Mesenteric fat pad (tissue), 1 donor: ENCODE measurements around the gene HINT2. TPM values are rescaled to one million over a fixed set of nuclear protein-coding genes. Genes with fewer than 3 reads are reported as not detected.

Experiments used
- DNase-seq: peaks from one replicate; pipeline ENCODE4 v3.0.0-alpha.2; 2020; ENCODE audit warnings: low spot score
- long read RNA-seq: library from polyadenylated mRNA; unstranded; transcript quantifications from one replicate; pipeline ENCODE4 v2.0.0, GENCODE V29; 2020
- total RNA-seq: library from RNA; stranded (reverse); fragmentation: NEBNext Ultra II Directional; extraction: Animal tissue kit (Norgen Biotek cat#: 25700); gene quantifications from one replicate; pipeline ENCODE4 v1.2.1, GENCODE V29; 2021
- donor health status: DM: yes; HTN: yes; CAD: no.

The HINT2 gene
- total RNA-seq, result 42.7 TPM
- long read RNA-seq, transcript HINT2-201 (5 exons, 628 nt), result major isoform, 8 of 9 reads
- long read RNA-seq, partial matches to known transcripts, result 0 of 9 reads
- long read RNA-seq, other reads (novel, unspliced or antisense), result 1 of 9 reads

DNA sequence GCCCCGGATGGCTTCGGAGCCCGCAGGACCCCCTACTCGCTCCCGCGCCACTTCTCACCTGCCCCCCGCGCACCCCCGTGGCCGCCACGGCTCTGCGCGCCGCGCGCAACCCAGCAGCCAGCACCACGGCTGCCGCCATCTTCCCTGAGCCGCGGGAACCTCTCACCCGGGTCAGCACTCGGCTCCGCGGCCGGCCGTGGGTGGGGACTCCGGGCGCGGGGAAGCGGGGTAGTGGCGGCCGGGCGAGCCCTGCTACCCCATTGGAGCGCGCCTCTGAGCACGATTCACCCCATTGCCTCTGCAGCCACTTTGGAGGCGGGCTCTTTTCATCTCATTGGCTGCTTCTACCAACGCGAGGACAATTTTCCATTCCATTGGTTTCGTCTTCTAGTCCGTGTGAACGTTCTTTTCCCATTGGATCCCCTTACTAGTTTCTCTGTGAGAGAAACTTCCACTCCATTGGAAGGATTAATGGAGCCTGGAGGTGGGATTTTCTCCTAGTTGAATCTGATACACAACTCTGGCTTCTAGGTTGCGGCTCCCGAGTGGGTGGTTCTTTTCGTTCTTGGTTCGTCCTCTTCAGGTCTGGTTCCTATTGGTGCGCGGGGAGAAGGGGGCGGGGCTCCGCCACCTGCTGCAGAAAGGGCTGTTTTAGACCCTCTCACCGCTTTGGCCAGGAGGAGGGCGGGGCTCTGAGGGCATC lies at the start of gene HINT2:
TSS of gene HINT2 (minus strand) at position 202 of the 703 bp plus-strand sequence. CDS start at position 139, 63 bp downstream.
- DNase-seq, result peak; percentile 97

DNA sequence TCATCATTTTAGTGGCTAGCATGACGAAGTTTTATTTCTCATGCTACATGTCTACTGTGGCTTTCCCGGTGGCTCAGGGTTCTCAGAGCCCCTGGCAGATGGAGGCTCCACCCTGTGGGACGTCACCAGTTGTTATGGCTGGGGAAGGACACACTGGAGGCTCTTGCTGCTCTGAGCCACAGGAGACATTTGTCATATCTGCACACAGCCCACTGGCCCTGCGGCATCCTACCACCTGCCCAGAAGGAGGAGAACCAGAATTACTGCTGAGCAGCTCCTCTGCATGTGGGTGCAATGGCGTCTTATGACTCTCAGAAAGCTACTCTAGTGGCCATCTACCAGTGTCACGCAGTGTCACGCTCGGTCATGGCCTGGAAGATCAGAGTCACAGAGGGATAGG lies 48.7 kb upstream of the HINT2 start:
- DNase-seq, result no peak

DNA sequence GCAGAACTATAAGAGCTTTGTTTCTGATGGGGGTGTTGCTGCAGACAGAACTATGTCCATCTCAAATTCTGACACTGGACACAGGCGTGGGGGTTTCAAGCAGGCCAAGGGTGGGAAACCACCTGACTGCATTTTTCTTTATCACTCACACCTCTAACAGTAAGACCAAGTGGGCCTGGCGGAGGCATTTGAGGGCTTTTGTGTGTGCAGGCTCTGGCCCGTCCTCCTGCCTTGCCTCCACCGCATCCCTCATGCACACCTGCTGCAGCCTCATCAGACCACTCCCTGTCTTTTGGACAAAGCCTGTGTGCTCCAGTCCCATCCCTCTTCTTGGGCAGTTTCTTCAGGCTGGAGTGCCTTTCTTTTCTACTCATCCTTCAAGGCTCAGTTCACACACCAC lies 47.5 kb upstream of the HINT2 start:
- DNase-seq, result peak; percentile 85

DNA sequence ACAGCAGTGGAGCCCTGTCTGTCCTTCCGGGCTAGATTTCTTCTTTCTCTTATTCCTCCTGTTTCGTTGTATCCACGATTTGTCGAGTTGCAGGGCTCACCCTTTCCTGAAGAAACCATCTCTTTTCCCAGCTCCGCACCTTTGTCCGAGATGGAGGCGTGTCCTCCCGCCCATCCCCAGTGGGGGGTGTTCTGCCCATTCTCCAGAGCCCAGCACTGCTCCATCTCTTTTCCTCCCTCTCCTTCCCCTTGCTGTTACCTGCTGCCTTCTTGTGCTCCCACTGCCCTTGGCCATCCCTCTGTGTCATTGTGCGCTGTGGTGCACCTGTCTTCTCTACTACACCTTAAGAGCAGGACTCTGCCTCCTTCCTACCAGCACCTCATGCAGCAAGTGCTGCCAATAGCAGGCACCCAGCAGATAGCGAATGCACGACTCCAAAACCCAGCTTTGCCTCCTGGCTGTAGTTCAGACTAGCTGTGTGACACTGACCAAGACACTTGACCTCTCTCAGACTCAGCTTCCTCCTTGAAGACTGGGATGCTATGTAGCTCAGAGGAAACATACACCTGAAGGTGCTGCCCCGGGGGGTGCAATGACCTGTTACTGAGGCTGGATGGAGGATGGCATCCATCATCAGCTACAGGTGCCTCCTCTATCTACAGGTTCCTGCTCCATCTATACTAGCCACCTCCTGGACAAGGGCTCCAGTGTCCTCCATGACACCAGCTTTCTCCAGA lies 46.5 kb upstream of the HINT2 start:
- no peak for DNase-seq

DNA sequence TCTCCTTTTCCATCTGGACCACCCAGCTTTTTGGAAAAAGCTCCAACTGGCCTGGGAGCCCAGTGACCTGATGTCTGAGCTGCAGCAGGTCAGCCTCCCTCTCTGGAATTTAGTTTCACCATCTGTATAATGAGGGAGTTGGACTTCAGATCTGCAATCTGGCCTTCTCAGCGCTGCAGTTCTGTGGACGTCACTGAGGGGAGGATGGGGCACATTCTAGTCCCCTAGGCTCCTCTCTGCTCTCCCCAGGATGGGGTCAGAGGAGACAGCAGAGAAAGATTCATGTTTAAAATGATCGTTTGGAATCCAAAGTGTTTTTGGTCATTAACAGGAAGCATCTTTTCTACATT lies 45.1 kb upstream of the HINT2 start:
- DNase-seq, result no peak

DNA sequence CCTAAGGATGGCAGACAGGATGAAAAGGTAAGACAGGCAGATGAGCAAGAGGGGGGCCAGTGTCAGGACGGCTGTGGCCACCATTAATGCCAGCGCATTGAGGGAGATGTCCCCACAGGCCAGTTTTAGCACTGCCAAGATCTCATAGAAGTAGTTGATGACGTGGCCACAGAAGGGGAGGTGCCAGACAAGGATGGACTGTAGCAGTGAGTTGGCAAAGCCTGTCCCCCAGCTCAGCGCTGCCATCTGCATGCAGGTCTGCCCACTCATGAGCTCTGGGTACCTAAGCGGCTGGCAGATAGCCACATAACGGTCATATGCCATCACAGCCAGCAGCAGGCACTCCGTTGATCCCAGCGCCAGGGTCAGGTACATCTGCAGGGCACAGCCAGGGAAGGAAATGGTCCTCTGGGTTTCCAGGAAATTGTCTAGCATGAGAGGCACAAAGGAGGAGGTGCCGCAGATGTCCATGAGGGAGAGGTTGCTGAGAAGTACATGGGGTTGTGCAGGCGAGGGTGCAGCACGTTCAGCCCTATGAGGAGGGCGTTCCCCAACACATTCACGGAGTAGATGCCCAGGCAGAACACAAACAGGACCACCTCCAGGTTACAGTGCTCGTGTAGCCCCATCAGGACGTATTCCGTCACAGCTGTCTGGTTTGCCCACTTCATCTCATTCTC lies 44.6 kb upstream of the HINT2 start:
- DNase-seq, result peak; percentile 69

DNA sequence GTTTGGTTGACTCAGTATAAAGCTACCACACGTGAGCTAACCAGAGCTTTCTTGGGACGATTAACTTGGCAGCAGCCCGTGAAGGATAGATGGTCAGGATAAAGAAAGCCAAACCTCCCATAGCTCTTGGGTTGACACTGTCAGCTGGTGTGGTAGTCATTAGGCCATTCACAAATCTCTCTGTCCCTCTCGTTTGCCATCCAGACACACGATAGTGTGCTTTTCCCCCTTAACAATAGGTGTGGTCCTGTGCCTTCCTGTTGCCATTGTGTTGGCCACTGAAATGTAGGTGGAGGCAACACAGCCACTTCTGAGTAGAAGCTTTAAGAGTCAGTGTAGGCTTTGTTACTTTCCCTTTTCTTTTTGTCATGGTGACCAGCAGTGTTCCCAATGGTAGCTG lies 43.6 kb upstream of the HINT2 start:
- DNase-seq, result no peak

DNA sequence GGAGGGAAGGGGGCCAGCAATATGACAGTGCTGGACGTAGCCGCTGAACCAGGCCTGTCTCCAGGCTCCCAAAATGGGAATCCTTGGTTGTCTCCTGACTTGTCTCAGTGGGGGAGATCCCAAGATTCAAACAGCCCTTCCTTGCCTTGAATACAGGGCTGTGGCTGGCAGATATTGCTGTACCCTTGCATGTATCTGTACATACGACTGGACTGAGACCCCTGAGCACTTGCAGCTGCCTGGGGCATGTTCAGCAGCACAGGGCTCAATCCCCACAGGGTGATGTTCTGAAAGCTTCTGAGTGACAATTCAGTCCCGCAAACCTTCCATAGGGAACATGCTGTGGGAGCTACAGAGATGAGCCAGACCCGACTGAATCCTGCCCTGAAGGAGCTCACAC lies 42.0 kb upstream of the HINT2 start:
- DNase-seq, result peak; percentile 53

DNA sequence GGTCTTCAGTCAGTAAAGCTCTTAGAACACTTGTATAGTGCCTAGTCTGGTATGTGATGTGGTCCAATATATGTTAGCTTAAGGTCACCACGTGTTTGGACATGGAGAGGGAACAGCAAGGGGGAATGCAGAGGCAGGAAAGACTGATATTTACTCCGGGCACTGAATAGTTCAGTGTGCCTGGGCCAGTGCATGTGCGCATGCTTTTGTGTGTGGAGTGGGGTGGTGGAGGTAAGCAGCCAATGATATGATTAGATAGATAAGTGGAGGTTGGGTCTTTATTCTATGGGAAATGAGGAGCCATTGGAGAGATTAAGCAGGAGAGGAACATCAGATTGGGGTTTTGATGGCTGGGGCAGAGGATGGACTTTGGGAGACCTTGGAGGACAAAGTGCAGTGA lies 41.4 kb upstream of the HINT2 start:
- peak; percentile 71 for DNase-seq

DNA sequence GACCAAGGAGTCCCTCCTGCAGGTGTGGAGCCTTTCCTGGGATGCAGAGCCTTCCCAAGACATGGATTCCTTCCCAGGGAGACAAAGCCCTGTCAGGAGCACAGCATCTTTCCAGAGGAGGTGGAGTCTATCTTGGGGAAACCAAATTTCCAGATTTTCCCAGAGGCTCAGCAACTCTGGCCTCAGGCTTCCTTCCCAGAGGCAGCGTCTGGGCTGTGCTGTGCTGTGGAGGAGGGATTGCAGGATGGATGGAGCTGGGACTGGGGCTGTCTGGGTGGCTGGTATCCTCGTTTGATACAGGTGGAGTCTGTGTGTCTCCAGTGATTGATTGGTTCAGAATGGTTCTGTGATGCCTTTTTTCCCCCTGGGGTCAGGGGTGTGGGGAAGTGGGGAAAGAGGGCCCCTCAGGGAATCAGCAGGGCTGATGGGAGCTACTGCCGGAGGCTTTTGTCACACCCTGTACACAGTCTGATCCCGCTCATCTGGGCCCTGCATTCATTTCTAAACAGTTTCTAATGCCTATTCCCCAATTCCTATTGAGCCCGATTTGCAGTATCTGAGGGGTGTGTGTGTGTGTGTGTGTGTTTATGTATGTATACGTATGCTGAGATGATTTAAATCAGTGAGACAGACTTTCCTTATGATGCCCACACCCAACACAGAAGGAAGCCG lies 39.4 kb upstream of the HINT2 start:
- peak; percentile 14 for DNase-seq

DNA sequence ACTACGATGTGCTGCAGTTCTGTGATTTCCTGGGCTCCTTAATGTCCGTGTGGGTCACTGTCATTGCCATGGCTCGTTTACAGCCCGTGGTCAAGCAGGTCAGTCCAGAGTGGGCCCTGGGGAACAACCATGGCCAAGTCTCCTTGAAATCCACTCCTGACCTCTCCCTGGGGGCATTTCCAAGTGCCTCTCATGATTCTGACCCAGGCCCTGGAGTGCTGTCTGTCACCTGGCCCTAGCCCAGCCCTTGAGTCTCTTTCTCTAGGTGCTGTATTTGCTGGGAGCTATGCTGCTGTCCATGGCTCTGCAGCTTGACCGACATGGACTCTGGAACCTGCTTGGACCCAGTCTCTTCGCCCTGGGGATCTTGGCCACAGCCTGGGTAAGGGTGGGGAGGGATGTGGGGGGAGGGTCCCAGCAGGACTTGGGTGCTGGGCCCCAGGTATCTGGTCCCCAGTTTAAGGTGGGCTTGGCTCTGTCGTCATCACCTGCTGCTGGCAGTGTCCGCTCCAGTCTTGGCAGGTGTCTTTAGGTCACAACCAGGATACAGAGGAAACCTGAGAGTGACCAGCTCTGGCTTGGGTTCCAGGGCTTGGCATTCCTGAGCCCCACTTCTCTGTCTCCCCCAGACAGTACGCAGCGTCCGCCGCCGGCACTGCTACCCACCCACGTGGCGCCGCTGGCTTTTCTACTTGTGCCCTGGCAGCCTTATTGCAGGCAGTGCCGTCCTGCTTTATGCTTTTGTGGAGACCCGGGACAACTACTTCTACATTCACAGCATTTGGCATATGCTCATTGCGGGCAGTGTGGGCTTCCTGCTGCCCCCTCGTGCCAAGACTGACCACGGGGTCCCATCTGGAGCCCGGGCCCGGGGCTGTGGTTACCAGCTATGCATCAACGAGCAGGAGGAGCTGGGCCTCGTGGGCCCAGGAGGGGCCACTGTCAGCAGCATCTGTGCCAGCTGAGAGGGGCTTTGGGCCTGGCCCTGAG lies 38.3 kb upstream of the HINT2 start:
- DNase-seq, result peak; percentile 76

DNA sequence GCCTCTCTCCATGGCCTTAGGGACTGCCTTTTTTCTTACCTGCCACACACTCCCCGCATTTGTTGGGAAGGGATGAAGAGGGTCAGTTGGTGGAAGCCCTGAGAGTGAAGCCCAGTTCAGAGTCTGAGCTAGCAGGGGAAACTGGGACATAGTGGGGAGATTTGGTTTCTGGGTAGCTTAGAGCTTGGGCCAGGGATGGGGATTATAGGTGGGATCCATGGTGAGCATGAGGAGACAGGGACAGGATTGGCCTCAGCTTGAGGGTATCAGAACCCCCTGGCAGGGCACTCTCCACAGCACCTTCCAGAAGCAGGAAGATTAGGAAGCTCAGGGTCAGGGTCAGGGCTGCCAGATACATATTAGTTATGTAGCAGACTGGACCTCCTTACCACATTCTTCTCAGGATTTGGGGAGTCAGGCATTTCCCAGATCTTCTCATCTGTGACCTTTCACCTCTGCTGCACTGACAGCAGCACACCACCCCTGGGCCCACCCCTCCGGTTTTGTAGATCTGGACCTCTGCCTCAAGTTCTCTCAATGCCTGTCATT lies 37.5 kb upstream of the HINT2 start:
- peak; percentile 59 for DNase-seq

DNA sequence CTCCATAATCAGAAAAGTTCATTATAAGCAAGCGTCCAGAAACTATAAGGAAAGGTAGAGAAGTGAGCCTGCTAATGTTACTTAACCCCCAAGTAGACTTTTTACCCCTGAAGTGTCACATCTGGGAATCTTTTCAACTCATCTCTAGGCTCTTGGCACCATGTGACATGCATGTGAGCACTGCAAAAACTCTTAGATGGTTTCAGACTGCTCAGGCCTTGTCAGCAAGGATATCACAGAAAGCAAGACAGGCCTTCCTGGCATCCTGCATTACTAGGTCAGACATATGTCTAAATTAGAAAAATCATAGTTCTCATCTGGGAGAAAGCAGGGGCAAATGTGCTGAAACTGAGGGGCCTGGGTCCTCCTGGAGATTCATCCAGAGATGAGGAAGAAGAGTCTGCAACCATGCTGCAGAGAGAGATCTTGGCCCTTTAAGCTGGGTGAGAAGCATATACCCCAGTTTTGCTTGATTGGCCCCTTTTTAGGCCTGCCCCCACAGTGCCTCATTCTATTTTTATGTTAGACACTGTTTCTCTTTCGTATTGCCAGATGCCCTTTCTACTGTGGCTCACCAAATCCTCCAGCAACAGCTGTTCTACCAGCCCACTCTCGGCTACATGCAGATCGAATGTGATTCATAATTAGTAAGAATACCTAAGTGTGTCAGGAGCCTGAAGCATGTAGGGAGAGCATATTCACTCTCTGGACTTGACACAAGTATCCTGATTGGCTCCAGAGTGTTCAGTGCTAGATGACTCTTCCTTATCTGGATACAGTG lies 33.1 kb upstream of the HINT2 start:
- DNase-seq, result no peak

DNA sequence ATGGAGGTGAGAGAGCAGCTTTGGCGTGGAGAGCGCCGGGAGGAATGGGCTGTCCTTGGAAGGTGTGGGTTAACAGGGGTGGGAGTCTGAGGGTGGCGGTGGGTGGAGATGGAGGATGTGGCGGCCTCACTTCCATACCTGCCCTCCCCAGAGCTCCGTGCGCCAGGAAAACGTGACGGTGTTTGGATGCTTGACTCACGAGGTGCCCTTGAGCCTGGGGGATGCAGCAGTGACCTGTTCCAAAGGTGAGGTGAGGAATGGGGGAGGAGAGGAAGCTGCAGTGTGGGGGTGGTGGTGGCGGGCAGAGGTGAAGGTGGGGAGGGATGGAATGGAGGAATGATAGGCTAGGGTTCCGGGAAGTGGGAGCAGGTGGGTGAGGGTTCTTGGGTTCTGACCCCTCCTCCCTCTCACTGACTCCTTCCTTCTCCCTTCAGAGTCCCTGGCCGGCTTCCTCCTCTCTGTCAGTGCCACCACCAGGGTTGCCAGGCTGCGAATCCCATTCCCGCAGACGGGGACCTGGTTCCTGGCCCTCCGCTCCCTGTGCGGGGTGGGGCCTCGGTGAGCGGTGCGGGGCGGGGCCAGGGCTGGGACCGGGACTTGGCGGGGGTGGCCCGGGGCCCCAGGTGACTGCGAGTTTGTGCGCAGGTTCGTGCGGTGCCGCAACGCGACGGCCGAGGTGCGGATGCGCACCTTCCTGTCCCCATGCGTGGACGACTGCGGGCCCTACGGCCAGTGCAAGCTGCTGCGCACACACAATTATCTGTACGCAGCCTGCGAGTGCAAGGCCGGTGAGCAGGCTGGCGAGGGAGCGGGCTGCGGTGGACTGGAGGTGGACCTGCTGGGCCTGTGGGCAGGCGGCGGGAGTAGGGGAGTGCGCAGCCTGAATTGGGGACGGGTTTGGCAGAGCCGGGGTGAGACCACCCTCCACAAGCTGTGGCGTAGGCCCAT lies 31.3 kb upstream of the HINT2 start:
- no peak for DNase-seq

DNA sequence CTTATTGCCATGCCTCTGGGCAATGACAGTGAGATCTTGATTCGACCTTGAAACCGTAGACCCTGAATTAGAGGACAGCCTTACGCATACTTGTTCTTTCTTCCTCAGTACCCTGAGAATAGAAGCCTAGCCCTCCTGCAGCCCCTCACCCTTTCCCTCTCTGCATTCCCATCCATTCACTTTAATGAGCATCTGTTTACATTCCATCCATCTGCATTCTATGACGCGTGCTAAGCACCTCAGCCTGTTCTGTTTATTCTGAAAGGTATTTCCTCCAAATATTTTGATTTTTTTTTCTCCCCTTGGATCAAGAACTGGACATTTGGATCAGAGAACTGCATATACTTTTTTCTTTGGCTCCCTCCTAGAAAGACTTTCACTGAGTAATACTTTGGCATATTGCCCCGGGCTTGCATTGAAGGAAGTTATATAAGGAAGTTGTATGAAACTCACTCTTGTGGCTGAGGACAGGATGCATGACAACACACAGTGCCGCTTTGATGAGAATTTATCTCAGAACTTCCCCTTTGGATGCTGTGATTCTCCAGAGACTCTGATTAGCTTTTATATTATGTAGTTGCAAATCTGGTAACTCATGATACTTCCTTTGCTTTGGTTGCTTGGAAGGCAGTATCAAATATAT lies 29.9 kb upstream of the HINT2 start:
- DNase-seq, result no peak

DNA sequence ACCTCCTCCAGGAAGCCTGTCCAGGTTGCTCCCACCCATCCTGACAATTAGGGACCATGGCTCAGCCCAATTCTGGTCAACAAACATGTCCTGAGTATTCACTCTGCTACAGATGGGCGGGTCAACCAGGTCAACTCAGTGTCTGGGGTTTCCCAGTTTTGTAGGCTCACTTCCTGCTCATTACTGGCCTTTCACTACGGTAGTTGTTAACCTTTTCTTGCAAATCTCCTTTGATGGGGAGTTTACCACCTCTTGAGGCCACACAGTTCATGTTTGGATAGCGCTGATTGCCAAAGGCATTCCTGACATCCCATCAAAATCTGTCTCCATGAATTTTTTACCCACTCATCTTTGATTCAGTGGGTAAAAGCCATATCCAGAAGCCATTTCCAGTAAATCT lies 28.0 kb upstream of the HINT2 start:
- no peak for DNase-seq

DNA sequence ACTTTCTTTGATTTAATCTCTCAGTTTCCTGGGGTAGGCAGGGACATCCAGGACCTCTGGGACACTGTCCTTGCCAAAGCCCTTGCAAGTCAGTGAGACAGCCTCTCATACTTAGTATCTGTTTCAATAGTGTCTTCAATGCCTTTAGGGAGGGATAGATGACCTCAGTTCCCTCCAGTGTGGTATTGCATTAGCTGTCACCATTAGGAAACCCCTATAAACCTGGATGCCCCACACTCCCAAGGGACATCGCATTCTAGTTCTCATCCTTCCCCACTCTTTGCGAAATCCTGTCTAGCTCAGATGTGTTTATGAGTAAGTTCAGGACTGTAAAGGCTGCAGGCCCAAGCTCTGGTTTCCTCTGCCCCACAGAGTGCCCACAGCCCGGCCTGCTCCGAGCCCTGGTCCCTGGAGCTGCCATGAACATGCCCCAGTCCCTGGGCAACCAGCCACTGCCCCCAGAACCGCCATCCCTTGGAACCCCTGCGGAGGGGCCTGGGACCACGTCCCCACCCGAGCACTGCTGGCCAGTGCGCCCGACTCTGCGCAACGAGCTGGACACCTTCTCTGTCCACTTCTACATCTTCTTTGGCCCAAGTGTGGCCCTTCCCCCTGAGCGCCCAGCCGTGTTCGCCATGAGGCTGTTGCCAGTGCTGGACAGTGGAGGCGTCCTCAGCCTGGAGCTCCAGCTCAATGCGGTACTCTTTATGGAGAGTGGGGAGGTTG lies 27.3 kb upstream of the HINT2 start:
- DNase-seq, result no peak
